Activated CD4-positive, alpha-beta T cell treated with anti-CD3 and anti-CD28 coated beads, Interleukin-10, Interleukin-2, amounts not matched to agents 100 ng/mL and 50 ng/mL, durations not matched to agents 16 hours and 8 hours (primary cell): ENCODE results near the gene ULK2.

ENCODE experiments used
- DNase-seq: peaks from one replicate; pipeline ENCODE4 v3.0.0-alpha.2; 2020

Gene ULK2

GRCh38 chr17:19744922-19745757, 122.6 kb downstream of the ULK2 start:
- peak; percentile 86 for DNase-seq

- no peak for DNase-seq
Observed at GRCh38 chr17:19744492-19744891, 123.2 kb downstream of the ULK2 start.

- no peak for DNase-seq
Observed at GRCh38 chr17:19743101-19744100, 124.3 kb downstream of the ULK2 start.

- no peak for DNase-seq
Observed at GRCh38 chr17:19742495-19742894, 125.2 kb downstream of the ULK2 start.

GRCh38 chr17:19741832-19742457, 125.8 kb downstream of the ULK2 start:
- no peak for DNase-seq

GRCh38 chr17:19740933-19741332, 126.8 kb downstream of the ULK2 start:
- no peak for DNase-seq

- DNase-seq: no peak
Observed at GRCh38 chr17:19739241-19740201, 128.2 kb downstream of the ULK2 start.

- DNase-seq: no peak
Observed at GRCh38 chr17:19738757-19739156, 129.0 kb downstream of the ULK2 start.

- DNase-seq: no peak
Observed at GRCh38 chr17:19738073-19738449, 129.7 kb downstream of the ULK2 start.

- no peak for DNase-seq
Observed at GRCh38 chr17:19737305-19738072, 130.2 kb downstream of the ULK2 start.

- no peak for DNase-seq
Observed at GRCh38 chr17:19736071-19736470, 131.7 kb downstream of the ULK2 start.

GRCh38 chr17:19733953-19734526, 133.7 kb downstream of the ULK2 start:
- DNase-seq: no peak

GRCh38 chr17:19731626-19732025, 136.1 kb downstream of the ULK2 start:
- DNase-seq: no peak

- no peak for DNase-seq
Observed at GRCh38 chr17:19730843-19731242, 136.9 kb downstream of the ULK2 start.

- no peak for DNase-seq
Observed at GRCh38 chr17:19729900-19730299, 137.8 kb downstream of the ULK2 start.

GRCh38 chr17:19728084-19728495, 139.6 kb downstream of the ULK2 start:
- DNase-seq: no peak

GRCh38 chr17:19727501-19728078, 140.1 kb downstream of the ULK2 start:
- no peak for DNase-seq

- no peak for DNase-seq
Observed at GRCh38 chr17:19726631-19727376, 140.9 kb downstream of the ULK2 start.

- DNase-seq: no peak
Observed at GRCh38 chr17:19725486-19725885, 142.2 kb downstream of the ULK2 start.
